IMR-90 (cell line): ENCODE results near the gene PFN1.

ENCODE experiments used
- CEBPB ChIP-seq: IDR thresholded peaks from 2 replicates; pipeline ENCODE4 v1.6.1; 2012; ENCODE audit warnings: low read depth, low read length, improper control_type of control experiment
- CHD1 ChIP-seq: IDR thresholded peaks from 2 replicates; pipeline ENCODE4 v1.6.1; 2012; ENCODE audit warnings: low read depth, low read length, improper control_type of control experiment
- CTCF ChIP-seq: conservative IDR thresholded peaks from 2 replicates; pipeline ENCODE4 v1.5.1; 2012; ENCODE audit warnings: mild to moderate bottlenecking, low read depth, low read length, improper control_type of control experiment
- FOS ChIP-seq: fragments of 150-350 bp; IDR thresholded peaks from 2 replicates; pipeline ENCODE4 v1.6.1; 2016; ENCODE audit warnings: low read depth, low read length
- MXI1 ChIP-seq: IDR thresholded peaks from 2 replicates; pipeline ENCODE4 v1.6.1; 2012; ENCODE audit warnings: low read depth, mild to moderate bottlenecking, low read length, moderate library complexity, borderline replicate concordance
- POLR2A ChIP-seq: IDR thresholded peaks from 2 replicates; pipeline ENCODE4 v1.6.1; 2012; ENCODE audit warnings: mild to moderate bottlenecking, low read depth, low read length
- RCOR1 ChIP-seq: IDR thresholded peaks from 2 replicates; pipeline ENCODE4 v1.6.1; 2012; ENCODE audit warnings: mild to moderate bottlenecking, low read length, improper control_type of control experiment; ENCODE audit not compliant: insufficient replicate concordance
- RFX5 ChIP-seq: IDR thresholded peaks from 2 replicates; pipeline ENCODE4 v1.8.0; 2012; ENCODE audit warnings: low read depth, mild to moderate bottlenecking, low read length, moderate library complexity
- SMC3 ChIP-seq: fragments of 150-350 bp; IDR thresholded peaks from 2 replicates; pipeline ENCODE4 v1.6.1; 2016; ENCODE audit warnings: low read depth, mild to moderate bottlenecking, antibody characterized with exemption, low read length, moderate library complexity
- USF2 ChIP-seq: fragments of 150-350 bp; IDR thresholded peaks from 2 replicates; pipeline ENCODE4 v1.6.1; 2017; ENCODE audit warnings: mild to moderate bottlenecking, antibody characterized with exemption, low read length, low read depth

- no peak for TF ChIP-seq CHD1
- no peak for TF ChIP-seq CTCF
- TF ChIP-seq POLR2A = no peak
- TF ChIP-seq MXI1 = no peak
- no peak for TF ChIP-seq CEBPB
- no peak for TF ChIP-seq FOS
- no peak for TF ChIP-seq USF2
- no peak for TF ChIP-seq RFX5
- TF ChIP-seq RCOR1 = no peak
- no peak for TF ChIP-seq SMC3
Observed at GRCh38 chr17:4953451-4953961, 5.2 kb upstream of the PFN1 start.
